ENCODE data around the gene TPST1.

Gene TPST1

GRCh38 chr7:66245008-66245407 lies 39.9 kb downstream of the TPST1 start:
- DNase-seq: no peak

- DNase-seq: no peak
These were observed 41.5 kb downstream of the TPST1 start for GRCh38 chr7:66246554-66247171.

- DNase-seq: no peak
These were observed 42.4 kb downstream of the TPST1 start for GRCh38 chr7:66247380-66248078.

- DNase-seq: no peak
These were observed 45.6 kb downstream of the TPST1 start for GRCh38 chr7:66250711-66251110.

GRCh38 chr7:66255534-66256100 lies 50.5 kb downstream of the TPST1 start:
- no peak for DNase-seq

- DNase-seq: no peak
These were observed 51.1 kb downstream of the TPST1 start for GRCh38 chr7:66256281-66256680.

GRCh38 chr7:66257481-66257880 lies 52.3 kb downstream of the TPST1 start:
- DNase-seq: no peak

GRCh38 chr7:66258409-66258808 lies 53.3 kb downstream of the TPST1 start:
- DNase-seq: no peak

- DNase-seq: no peak
These were observed 56.8 kb downstream of the TPST1 start for GRCh38 chr7:66261941-66262340.

- no peak for DNase-seq
These were observed 58.8 kb downstream of the TPST1 start for GRCh38 chr7:66263936-66264335.

GRCh38 chr7:66265566-66265965 lies 60.4 kb downstream of the TPST1 start:
- DNase-seq: no peak

GRCh38 chr7:66267249-66267648 lies 62.1 kb downstream of the TPST1 start:
- no peak for DNase-seq

- no peak for DNase-seq
These were observed 64.8 kb downstream of the TPST1 start for GRCh38 chr7:66269978-66270377.

GRCh38 chr7:66272321-66272720 lies 67.2 kb downstream of the TPST1 start:
- no peak for DNase-seq

- no peak for DNase-seq
These were observed 71.2 kb downstream of the TPST1 start for GRCh38 chr7:66276363-66276762.

- DNase-seq: no peak
These were observed 72.4 kb downstream of the TPST1 start for GRCh38 chr7:66277492-66277891.

GRCh38 chr7:66279912-66280311 lies 74.8 kb downstream of the TPST1 start:
- no peak for DNase-seq

- no peak for DNase-seq
These were observed 76.8 kb downstream of the TPST1 start for GRCh38 chr7:66281678-66282590.

GRCh38 chr7:66282591-66282935 lies 77.4 kb downstream of the TPST1 start:
- no peak for DNase-seq

GRCh38 chr7:66283003-66283920 lies 78.1 kb downstream of the TPST1 start:
- no peak for DNase-seq

- DNase-seq: no peak
These were observed 90.9 kb downstream of the TPST1 start for GRCh38 chr7:66296001-66296521.

- DNase-seq: no peak
These were observed 91.4 kb downstream of the TPST1 start for GRCh38 chr7:66296557-66296956.
